WTC11 (cell line): ENCODE data around the gene MORN2.

Experiments
- FOXJ3 ChIP-seq: sonication (generic); formaldehyde crosslinking; IDR thresholded peaks from 2 replicates; pipeline ENCODE4 v1.9.0; 2021; ENCODE audit warnings: missing genetic modification reagents, mild to moderate bottlenecking, borderline replicate concordance
- TF ChIP-seq, protein P1 (sequence below): sonication (generic); formaldehyde crosslinking; IDR thresholded peaks from 2 replicates; pipeline ENCODE4 v1.8.0; 2023; ENCODE audit warnings: mild to moderate bottlenecking, missing genetic modification reagents
- TF ChIP-seq, protein P2 (sequence below): sonication (generic); formaldehyde crosslinking; IDR thresholded peaks from 2 replicates; pipeline ENCODE4 v1.8.0; 2022; ENCODE audit warnings: mild to moderate bottlenecking, missing genetic modification reagents

DNA sequence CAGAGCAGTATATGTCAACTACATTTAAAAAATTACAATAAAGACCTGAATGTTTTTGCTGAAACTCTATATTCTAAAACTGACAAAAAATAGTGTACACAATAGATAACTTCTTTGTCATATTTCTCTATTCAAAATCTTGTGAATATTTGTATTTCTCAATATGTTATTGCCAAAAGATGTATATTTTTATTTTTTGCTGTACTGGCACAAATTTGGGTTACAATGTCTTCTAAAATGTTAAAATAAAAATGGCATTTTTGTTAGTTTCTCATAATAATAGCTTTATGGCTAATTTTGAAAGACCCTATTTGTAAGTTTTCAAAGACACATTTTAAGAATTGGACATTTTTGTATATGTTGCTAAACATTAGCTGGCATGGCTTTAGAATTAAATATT is 13.3 kb downstream of the MORN2 start:
- TF ChIP-seq, protein P1, sequence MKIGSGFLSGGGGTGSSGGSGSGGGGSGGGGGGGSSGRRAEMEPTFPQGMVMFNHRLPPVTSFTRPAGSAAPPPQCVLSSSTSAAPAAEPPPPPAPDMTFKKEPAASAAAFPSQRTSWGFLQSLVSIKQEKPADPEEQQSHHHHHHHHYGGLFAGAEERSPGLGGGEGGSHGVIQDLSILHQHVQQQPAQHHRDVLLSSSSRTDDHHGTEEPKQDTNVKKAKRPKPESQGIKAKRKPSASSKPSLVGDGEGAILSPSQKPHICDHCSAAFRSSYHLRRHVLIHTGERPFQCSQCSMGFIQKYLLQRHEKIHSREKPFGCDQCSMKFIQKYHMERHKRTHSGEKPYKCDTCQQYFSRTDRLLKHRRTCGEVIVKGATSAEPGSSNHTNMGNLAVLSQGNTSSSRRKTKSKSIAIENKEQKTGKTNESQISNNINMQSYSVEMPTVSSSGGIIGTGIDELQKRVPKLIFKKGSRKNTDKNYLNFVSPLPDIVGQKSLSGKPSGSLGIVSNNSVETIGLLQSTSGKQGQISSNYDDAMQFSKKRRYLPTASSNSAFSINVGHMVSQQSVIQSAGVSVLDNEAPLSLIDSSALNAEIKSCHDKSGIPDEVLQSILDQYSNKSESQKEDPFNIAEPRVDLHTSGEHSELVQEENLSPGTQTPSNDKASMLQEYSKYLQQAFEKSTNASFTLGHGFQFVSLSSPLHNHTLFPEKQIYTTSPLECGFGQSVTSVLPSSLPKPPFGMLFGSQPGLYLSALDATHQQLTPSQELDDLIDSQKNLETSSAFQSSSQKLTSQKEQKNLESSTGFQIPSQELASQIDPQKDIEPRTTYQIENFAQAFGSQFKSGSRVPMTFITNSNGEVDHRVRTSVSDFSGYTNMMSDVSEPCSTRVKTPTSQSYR (CRISPR knock-in tag), result no peak
- TF ChIP-seq FOXJ3 (CRISPR knock-in tag), result no peak
- TF ChIP-seq, protein P2, sequence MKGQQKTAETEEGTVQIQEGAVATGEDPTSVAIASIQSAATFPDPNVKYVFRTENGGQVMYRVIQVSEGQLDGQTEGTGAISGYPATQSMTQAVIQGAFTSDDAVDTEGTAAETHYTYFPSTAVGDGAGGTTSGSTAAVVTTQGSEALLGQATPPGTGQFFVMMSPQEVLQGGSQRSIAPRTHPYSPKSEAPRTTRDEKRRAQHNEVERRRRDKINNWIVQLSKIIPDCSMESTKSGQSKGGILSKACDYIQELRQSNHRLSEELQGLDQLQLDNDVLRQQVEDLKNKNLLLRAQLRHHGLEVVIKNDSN, result no peak
